ENCODE results near the gene FAM181A.

Gene FAM181A

GRCh38 chr14:93949511-93950075 lies 22.4 kb downstream of the FAM181A start:
- H3K4me3 ChIP-seq (ENCODE audit: low read length), result no peak overlapping the region
- DNase-seq (ENCODE audit: low read depth), result no peak
- TF ChIP-seq, protein P1, sequence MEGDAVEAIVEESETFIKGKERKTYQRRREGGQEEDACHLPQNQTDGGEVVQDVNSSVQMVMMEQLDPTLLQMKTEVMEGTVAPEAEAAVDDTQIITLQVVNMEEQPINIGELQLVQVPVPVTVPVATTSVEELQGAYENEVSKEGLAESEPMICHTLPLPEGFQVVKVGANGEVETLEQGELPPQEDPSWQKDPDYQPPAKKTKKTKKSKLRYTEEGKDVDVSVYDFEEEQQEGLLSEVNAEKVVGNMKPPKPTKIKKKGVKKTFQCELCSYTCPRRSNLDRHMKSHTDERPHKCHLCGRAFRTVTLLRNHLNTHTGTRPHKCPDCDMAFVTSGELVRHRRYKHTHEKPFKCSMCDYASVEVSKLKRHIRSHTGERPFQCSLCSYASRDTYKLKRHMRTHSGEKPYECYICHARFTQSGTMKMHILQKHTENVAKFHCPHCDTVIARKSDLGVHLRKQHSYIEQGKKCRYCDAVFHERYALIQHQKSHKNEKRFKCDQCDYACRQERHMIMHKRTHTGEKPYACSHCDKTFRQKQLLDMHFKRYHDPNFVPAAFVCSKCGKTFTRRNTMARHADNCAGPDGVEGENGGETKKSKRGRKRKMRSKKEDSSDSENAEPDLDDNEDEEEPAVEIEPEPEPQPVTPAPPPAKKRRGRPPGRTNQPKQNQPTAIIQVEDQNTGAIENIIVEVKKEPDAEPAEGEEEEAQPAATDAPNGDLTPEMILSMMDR (conservative IDR thresholded peaks at IDR 0.05; ENCODE audit: low read length), result no peak

DNA sequence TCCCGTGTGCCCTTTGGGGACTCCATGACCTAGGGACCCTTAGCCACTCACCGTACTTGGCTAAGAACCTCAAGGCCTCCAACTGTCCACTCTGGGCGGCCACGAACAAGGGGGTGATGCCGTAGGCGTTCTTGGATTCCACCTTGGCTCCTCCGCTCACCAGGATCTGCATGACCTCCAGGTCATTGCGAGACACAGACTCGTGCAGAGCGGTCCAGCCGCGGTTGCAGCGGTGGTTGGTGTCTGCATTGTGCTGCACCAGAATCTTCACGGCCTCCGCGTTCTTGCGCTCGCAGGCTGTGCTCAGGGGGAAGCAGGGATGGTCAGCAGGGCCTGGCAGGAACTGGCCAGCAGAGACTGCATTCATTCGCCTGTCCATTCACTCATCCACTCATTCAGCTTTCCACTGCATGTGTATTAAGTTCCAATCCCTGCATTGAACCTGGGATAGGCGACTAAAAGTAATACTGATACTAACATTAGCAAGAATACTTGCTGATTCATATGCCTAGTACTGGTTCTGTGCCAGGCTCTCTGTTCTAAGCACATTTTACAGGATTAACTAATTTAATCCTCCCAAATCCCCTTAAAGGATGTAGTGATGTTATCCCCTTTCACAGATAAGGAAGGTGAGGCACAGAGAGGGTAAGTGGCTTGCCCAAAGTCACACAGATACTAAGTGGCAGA lies 23.9 kb downstream of the FAM181A start:
- no peak for DNase-seq (ENCODE audit: low read depth)
- H3K4me3 ChIP-seq (ENCODE audit: low read length), result no peak overlapping the region
- TF ChIP-seq, protein P1 (conservative IDR thresholded peaks at IDR 0.05; ENCODE audit: low read length), result no peak

DNA sequence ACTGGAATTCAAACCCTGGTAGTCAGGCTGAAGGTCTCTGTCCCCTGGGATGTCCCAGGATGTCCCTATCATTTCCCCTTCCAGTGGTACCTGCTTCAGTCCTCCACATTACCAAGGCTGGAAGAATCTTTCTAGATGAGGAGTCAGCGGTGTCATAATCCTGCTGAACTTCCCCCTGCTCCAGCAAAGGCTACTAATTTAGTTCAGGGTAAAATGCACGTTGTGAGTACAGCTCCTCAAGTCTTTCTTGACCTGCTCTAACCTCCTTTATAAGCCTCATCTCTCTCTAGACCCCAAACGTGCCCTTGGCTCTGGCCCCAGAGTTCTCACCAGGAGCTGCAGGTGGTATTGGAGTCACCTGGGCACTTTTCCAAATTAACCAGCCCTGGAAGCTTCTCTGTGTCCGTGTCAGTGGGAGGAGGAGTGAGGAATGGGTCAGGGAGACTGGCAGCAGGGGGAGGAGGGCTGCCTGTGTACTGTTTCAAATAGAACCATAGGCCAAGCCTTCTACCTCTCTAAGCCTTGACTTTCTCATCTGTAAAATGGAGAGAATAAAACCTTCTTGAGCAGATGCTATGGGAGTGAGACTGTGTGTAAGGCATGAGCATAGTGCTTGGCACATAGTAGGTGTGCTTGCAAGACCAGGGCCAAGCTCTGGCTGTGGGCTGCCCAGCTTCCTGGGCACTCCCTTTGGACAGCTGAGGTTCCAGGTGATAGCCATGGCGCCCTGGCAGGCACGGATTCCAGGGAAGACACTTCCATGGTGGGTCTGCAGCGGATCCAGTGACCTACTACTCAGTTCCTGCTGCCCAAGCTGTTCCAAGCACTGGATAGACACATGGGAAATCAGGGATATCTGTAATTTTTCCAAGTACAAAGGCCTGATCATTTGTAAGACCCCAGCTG lies 24.7 kb downstream of the FAM181A start:
- no peak for DNase-seq (ENCODE audit: low read depth)
- TF ChIP-seq, protein P1 (conservative IDR thresholded peaks at IDR 0.05; ENCODE audit: low read length), result no peak
- no peak overlapping the region for H3K4me3 ChIP-seq (ENCODE audit: low read length)

GRCh38 chr14:93952829-93953228 lies 25.7 kb downstream of the FAM181A start:
- H3K4me3 ChIP-seq (ENCODE audit: low read length), result no peak overlapping the region
- DNase-seq (ENCODE audit: low read depth), result no peak
- TF ChIP-seq, protein P1 (conservative IDR thresholded peaks at IDR 0.05; ENCODE audit: low read length), result no peak

GRCh38 chr14:93953263-93953662 lies 26.1 kb downstream of the FAM181A start:
- no peak for DNase-seq (ENCODE audit: low read depth)
- H3K4me3 ChIP-seq (ENCODE audit: low read length), result no peak overlapping the region
- TF ChIP-seq, protein P1 (conservative IDR thresholded peaks at IDR 0.05; ENCODE audit: low read length), result no peak

GRCh38 chr14:93953739-93954515 lies 26.8 kb downstream of the FAM181A start:
- TF ChIP-seq, protein P1 (conservative IDR thresholded peaks at IDR 0.05; ENCODE audit: low read length), result no peak
- DNase-seq (ENCODE audit: low read depth), result no peak
- H3K4me3 ChIP-seq (ENCODE audit: low read length), result no peak overlapping the region

Data from AG10803 (cell line).